ENCODE measurements around the gene MC2R. TPM values are rescaled to one million over a fixed set of nuclear protein-coding genes. Genes with fewer than 3 reads are reported as not detected.
"Not testable (repeated sequence)": the region's sequence is repeated elsewhere in the genome, so short reads cannot be mapped to it uniquely, and the experiment has no call there.

MC2R gene
- total RNA-seq, 2 donors from 2014 or later, result not detected

DNA sequence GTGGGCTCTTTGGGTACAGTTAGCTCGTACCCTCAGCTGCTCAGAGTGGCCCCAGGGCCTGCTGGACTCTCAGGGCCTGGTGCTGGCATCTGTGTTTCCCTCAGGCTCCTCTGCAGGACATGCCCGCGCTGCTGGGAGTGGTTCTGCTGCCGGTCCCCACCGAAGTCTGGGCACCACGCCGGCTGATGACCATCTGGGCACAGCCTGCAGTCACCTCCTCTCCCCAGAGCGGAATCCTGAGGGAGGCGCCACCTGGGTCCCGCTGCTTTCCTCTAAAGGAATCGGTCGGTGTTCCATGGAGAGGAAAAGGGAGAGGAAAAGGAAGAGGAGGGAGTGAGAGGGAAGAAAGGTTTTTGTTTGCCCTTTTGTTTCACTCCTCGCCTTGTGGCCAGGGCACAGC is 43.6 kb downstream of the MC2R start:
- Histone ChIP-seq H3K4me3 (no peak overlapping the region), H3K36me3 (no peaks in the 10 kb centered on the region), H3K9me3 (no peaks in the 10 kb centered on the region), H3K4me1 (no peaks in the 10 kb centered on the region), H3K27me3 (no peaks in the 10 kb centered on the region), H3K27ac (no peak overlapping the region)
- DNase-seq (ENCODE audit: low spot score), result no peak
- no peak for TF ChIP-seq CTCF (IDR thresholded peaks at IDR 0.05)

DNA sequence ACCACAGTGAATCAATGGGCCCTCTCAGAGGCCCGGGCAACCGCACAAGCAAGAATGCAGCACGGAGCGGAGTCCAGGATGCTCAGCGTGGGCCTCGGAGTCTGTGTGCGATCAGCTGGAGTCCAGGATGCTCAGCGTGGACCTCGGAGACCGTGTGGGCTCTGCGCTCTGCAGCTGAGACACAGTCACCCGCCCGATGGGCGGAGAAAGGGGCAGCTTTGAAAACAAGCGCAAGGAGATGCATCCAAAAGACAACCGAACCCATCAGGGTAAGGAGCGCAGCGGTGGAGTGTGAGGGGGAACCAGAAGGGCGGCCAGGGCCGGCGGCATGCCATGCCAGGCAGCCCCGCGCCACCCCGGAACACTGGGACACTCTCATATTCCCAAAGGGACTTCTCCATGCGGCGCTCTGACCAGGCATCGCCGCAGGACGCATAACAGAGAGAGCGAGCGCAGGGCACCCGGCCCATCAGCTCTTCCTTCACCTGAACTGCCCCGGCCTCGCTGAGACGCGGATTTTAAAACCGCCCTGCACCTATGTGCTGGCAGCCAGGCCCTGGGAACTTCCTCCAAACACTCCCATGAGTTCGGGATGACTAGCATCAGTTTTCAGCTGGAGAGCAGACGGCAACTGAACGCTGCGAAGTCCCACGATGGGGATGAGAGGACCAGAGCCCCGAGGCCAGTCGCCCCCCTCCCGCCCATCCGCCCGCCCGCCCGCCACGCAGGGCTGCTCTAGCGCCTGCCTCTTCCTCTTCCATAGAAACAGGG is 46.6 kb downstream of the MC2R start:
- Histone ChIP-seq H3K9me3 (no peaks in the 10 kb centered on the region), H3K36me3 (no peaks in the 10 kb centered on the region), H3K4me3 (no peak overlapping the region), H3K27ac (no peak overlapping the region), H3K27me3 (no peaks in the 10 kb centered on the region), H3K4me1 (no peaks in the 10 kb centered on the region)
- no peak for DNase-seq (ENCODE audit: low spot score)
- no peak for TF ChIP-seq CTCF (IDR thresholded peaks at IDR 0.05)

GRCh38 chr18:13862898-13863297 is 52.4 kb downstream of the MC2R start:
- H3K27ac ChIP-seq; H3K9me3 ChIP-seq; H3K4me3 ChIP-seq; H3K4me1 ChIP-seq; H3K27me3 ChIP-seq; H3K36me3 ChIP-seq; DNase-seq (ENCODE audit: low spot score): not testable (repeated sequence)

DNA sequence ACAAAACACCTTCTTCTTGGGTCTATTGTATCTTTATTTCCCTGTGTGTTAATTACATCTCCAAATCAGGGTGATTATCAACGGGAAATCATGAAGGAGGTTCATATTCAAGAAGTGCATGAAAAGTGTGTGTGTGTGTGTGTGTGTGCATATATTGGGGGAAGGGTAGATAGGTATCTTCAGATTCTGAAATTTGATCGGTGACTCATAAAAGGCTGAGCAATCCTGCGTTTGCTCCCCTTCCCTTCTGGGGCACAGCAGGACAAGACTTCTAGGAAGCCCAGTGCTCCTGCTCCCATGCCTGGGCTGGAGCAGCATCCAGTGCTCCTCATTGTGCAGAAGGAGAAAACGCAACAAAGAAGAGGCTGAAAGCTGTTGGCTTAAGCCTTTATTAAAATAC is 65.5 kb downstream of the MC2R start:
- peaks cover 0 to 22% of the 10 kb centered on the region in 2 donors for H3K9me3 ChIP-seq
- H3K4me3 ChIP-seq, result no peak overlapping the region
- no peak for DNase-seq (ENCODE audit: low spot score)
- no peaks in the 10 kb centered on the region for H3K36me3 ChIP-seq
- H3K27me3 ChIP-seq, result no peaks in the 10 kb centered on the region
- no peak for TF ChIP-seq CTCF (IDR thresholded peaks at IDR 0.05)
- no peak overlapping the region for H3K27ac ChIP-seq
- no peaks in the 10 kb centered on the region for H3K4me1 ChIP-seq

- TF ChIP-seq CTCF (IDR thresholded peaks at IDR 0.05), result no peak
- Histone ChIP-seq H3K9me3 (no peaks in the 10 kb centered on the region), H3K27ac (no peak overlapping the region), H3K36me3 (no peaks in the 10 kb centered on the region), H3K27me3 (no peaks in the 10 kb centered on the region), H3K4me3 (no peak overlapping the region), H3K4me1 (no peaks in the 10 kb centered on the region)
- no peak for DNase-seq (ENCODE audit: low spot score)
Observed at GRCh38 chr18:13836559-13836958, 78.8 kb downstream of the MC2R start.

DNA sequence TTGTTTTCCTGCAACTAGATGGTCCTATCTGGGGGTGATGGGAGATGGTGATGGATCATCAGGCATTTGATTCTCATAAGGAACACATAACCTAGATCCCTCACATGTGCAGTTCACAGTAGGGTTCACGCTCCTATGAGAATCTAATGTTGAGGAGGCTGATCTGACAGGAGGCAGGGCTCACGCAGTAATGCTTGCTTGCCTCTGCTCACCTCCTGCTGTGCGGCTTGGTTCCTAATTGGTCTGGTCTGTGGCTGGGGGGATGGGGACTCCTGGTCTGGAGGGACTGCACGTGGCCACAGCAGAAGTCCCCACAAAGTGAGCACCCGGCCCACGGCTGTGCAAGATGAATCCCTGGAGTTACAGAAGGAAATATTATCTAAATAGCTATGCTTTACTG is 80.1 kb downstream of the MC2R start:
- Histone ChIP-seq H3K9me3 (no peaks in the 10 kb centered on the region), H3K4me3 (no peak overlapping the region), H3K36me3 (no peaks in the 10 kb centered on the region), H3K27me3 (no peaks in the 10 kb centered on the region), H3K4me1 (no peaks in the 10 kb centered on the region), H3K27ac (no peak overlapping the region)
- TF ChIP-seq CTCF (IDR thresholded peaks at IDR 0.05), result no peak
- no peak for DNase-seq (ENCODE audit: low spot score)
